ENCODE results near the gene GLRX3. TPM values are rescaled to one million over a fixed set of nuclear protein-coding genes. Genes with fewer than 3 reads are reported as not detected.

GLRX3 gene
- total and polyA plus RNA-seq, 2 experiments from 2014 or later, result 141 to 201 TPM

DNA sequence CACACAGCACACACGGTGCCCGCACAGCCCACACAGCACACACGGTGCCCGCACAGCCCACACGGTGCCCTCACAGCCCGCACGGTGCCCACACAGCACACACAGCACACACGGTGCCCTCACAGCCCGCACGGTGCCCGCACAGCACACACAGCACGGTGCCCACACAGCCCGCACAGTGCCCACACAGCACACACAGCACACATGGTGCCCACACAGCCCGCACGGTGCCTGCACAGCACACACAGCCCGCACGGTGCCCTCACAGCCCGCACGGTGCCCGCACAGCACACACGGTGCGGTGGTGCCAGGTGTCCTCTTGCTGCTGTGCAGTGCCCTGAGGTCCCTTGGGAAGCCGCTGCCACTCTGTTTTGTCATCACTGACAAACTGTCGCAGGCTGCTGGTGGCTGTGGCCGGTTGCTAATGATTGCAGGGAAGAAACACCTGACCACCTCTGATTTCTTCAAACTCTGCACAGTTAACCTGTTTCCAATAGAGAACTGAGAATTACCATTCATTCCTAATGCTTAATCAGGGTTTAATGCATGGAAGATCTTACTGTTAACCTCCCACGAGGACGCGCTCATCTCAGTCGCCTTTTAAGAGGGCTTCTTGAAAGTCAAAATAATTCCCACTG, 66.9 kb downstream of the GLRX3 start (continued):
- TF ChIP-seq, protein P1, sequence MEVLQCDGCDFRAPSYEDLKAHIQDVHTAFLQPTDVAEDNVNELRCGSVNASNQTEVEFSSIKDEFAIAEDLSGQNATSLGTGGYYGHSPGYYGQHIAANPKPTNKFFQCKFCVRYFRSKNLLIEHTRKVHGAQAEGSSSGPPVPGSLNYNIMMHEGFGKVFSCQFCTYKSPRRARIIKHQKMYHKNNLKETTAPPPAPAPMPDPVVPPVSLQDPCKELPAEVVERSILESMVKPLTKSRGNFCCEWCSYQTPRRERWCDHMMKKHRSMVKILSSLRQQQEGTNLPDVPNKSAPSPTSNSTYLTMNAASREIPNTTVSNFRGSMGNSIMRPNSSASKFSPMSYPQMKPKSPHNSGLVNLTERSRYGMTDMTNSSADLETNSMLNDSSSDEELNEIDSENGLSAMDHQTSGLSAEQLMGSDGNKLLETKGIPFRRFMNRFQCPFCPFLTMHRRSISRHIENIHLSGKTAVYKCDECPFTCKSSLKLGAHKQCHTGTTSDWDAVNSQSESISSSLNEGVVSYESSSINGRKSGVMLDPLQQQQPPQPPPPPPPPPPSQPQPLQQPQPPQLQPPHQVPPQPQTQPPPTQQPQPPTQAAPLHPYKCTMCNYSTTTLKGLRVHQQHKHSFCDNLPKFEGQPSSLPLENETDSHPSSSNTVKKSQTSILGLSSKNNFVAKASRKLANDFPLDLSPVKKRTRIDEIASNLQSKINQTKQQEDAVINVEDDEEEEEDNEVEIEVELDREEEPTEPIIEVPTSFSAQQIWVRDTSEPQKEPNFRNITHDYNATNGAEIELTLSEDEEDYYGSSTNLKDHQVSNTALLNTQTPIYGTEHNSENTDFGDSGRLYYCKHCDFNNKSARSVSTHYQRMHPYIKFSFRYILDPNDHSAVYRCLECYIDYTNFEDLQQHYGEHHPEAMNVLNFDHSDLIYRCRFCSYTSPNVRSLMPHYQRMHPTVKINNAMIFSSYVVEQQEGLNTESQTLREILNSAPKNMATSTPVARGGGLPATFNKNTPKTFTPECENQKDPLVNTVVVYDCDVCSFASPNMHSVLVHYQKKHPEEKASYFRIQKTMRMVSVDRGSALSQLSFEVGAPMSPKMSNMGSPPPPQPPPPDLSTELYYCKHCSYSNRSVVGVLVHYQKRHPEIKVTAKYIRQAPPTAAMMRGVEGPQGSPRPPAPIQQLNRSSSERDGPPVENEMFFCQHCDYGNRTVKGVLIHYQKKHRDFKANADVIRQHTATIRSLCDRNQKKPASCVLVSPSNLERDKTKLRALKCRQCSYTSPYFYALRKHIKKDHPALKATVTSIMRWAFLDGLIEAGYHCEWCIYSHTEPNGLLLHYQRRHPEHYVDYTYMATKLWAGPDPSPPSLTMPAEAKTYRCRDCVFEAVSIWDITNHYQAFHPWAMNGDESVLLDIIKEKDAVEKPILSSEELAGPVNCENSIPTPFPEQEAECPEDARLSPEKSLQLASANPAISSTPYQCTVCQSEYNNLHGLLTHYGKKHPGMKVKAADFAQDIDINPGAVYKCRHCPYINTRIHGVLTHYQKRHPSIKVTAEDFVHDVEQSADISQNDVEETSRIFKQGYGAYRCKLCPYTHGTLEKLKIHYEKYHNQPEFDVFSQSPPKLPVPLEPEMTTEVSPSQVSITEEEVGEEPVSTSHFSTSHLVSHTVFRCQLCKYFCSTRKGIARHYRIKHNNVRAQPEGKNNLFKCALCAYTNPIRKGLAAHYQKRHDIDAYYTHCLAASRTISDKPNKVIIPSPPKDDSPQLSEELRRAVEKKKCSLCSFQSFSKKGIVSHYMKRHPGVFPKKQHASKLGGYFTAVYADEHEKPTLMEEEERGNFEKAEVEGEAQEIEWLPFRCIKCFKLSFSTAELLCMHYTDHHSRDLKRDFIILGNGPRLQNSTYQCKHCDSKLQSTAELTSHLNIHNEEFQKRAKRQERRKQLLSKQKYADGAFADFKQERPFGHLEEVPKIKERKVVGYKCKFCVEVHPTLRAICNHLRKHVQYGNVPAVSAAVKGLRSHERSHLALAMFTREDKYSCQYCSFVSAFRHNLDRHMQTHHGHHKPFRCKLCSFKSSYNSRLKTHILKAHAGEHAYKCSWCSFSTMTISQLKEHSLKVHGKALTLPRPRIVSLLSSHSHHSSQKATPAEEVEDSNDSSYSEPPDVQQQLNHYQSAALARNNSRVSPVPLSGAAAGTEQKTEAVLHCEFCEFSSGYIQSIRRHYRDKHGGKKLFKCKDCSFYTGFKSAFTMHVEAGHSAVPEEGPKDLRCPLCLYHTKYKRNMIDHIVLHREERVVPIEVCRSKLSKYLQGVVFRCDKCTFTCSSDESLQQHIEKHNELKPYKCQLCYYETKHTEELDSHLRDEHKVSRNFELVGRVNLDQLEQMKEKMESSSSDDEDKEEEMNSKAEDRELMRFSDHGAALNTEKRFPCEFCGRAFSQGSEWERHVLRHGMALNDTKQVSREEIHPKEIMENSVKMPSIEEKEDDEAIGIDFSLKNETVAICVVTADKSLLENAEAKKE (CRISPR knock-in tag; IDR thresholded peaks at IDR 0.05), result no peak
- TF ChIP-seq ZNF331 (CRISPR knock-in tag; IDR thresholded peaks at IDR 0.05; ENCODE audit: low read depth), result no peak

DNA sequence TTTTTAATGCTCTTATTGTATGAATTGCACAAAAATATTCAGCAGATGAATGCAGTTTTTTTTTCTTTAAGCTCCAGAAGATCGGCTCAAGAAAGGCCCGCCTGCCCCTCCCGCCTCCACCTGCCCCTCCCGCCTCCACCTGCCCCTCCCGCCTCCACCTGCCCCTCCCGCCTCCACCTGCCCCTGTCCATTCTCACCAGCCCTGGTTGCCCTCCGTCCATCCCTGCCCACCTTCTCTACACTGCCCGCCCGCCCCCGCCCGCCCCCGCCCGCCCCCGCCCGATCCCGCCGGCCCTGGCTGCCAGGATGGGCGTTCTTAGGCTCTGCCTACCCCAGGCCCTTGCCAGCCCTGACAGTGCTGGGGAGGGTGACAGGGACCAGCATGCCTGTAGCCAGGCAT, 67.4 kb downstream of the GLRX3 start:
- no peak overlapping the region for H3K4me3 Mint-ChIP-seq
- DNase-seq (ENCODE audit: low spot score) (no peak), ATAC-seq (no peak)
- no peaks in the 10 kb centered on the region for H3K9me2 ChIP-seq (ENCODE audit: insufficient read depth)
- no peak overlapping the region for H3K27ac Mint-ChIP-seq
- H3K36me3 ChIP-seq (ENCODE audit: insufficient read depth), result 0 out of 2 replicates have a peak, but pooled peaks cover 3% of the 10 kb centered on the region
- H3K4me1 ChIP-seq (ENCODE audit: insufficient read depth), result no peaks in the 10 kb centered on the region
- H3K4me3 ChIP-seq, result no peak overlapping the region
- H3K36me3 Mint-ChIP-seq (ENCODE audit: low read depth), result peaks cover 11% of the 10 kb centered on the region; the same call in 2 of the 3 replicates
- TF ChIP-seq CREB1 (CRISPR knock-in tag; IDR thresholded peaks at IDR 0.05; ENCODE audit: low read depth) (no peak), JUNB (IDR thresholded peaks at IDR 0.05; ENCODE audit: unreplicated experiment) (no peak)
- H3F3A ChIP-seq (replicated peaks; ENCODE audit: low read depth), result no peaks in the 10 kb centered on the region
- H3K27ac ChIP-seq (ENCODE audit: low read depth), result no peak overlapping the region
- no peaks in the 10 kb centered on the region for H3K27me3 ChIP-seq (ENCODE audit: insufficient read depth)
- peaks cover 56% of the 10 kb centered on the region for H3K9me3 Mint-ChIP-seq
- no peak overlapping the region for H2AFZ ChIP-seq
- no peaks in the 10 kb centered on the region for H3K79me2 ChIP-seq (replicated peaks; ENCODE audit: insufficient read depth)
- no peaks in the 10 kb centered on the region for H3K4me1 Mint-ChIP-seq
- H3K4me2 ChIP-seq, result no peak overlapping the region
- no peaks in the 10 kb centered on the region for H4K20me1 ChIP-seq (replicated peaks; ENCODE audit: insufficient read depth)
- peaks cover 15% of the 10 kb centered on the region for H3K27me3 Mint-ChIP-seq (ENCODE audit: insufficient read depth, low read depth, poor library complexity)
